Fibroblast of pulmonary artery (primary cell): ENCODE data around the gene RAB37.

Source experiments
- DNase-seq: peaks from one replicate; pipeline ENCODE4 v3.0.0-alpha.2; 2010; ENCODE audit warnings: low read depth
- H3K4me3 ChIP-seq: replicated peaks from 2 replicates; pipeline ENCODE4 v1.5.1; 2011; ENCODE audit warnings: low read depth, mild to moderate bottlenecking, control low read depth, low read length, moderate library complexity
- TF ChIP-seq, protein P1 (sequence below): IDR thresholded peaks from 2 replicates; pipeline ENCODE4 v1.5.1; 2011; ENCODE audit warnings: mild to moderate bottlenecking, control low read depth, low read length, inconsistent platforms; ENCODE audit errors: missing control alignments

RAB37 gene

DNA sequence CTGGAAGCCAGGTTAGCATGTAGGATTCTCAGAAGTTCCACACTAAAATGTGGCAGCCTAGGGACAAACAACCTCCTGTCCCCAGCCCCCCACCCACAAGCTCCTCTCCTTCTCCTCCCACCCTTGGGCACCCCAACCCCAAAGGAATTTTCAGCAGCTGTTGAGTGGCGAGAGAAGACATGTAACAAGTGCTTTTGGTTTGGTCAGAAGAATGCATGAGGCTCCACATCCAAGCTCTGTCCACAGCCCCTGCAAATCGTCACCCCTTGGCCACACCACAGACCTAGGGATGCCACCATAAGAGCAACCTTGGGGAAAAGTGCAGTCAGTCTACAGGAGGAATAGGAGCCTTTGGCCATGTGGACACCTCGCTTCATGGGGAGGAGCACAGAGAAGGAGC lies 11.9 kb upstream of the RAB37 start:
- TF ChIP-seq, protein P1, sequence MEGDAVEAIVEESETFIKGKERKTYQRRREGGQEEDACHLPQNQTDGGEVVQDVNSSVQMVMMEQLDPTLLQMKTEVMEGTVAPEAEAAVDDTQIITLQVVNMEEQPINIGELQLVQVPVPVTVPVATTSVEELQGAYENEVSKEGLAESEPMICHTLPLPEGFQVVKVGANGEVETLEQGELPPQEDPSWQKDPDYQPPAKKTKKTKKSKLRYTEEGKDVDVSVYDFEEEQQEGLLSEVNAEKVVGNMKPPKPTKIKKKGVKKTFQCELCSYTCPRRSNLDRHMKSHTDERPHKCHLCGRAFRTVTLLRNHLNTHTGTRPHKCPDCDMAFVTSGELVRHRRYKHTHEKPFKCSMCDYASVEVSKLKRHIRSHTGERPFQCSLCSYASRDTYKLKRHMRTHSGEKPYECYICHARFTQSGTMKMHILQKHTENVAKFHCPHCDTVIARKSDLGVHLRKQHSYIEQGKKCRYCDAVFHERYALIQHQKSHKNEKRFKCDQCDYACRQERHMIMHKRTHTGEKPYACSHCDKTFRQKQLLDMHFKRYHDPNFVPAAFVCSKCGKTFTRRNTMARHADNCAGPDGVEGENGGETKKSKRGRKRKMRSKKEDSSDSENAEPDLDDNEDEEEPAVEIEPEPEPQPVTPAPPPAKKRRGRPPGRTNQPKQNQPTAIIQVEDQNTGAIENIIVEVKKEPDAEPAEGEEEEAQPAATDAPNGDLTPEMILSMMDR = no peak
- no peak for DNase-seq
- H3K4me3 ChIP-seq = no peak overlapping the region

DNA sequence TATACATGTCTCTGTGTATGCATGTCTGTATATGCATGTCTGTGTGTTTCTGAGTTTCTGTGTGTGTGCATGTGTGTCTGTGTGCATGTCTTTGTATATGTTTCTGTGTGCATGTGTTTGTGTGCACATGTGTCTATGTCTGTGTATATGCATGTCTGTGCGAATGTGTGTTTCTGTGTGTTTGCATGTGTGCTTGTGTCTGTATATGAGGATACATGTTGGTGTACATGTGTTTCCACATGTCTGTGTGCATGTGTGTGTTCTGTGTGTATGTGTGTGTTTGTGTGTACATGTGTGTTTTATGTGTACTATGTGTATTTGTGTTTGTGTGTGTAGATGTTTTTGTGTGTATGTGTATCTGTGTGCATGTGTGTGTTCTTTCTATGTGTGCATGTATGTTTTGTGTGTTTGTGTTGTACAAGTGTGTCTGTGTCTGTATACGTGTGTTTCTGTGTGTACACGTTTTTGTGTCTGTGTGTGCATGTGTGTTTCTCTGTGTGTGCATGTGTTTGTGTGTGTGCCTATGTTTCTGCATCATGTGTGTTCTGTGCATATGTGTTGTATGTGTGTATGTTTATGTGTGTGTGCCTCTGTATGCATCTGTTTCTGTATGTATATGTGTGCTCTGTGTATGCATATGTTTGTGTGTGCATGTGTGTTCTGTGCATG lies 8.9 kb upstream of the RAB37 start:
- no peak overlapping the region for H3K4me3 ChIP-seq
- TF ChIP-seq, protein P1 = no peak
- DNase-seq = no peak

DNA sequence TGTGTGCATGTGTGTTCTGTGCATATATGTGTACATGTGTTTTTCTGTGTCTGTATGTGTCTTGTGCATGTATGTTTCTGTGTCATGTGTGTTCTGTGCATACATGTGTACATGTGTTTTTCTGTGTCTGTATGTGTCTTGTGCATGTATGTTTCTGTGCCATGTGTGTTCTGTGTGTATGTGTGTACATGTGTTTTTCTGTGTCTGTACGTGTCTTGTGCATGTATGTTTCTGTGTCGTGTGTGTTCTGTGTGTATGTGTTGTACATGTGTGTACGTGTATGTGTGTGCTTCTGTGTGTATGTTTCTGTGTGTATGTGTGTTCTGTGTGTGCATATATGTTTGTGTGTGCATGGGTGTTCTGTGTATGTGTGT lies 8.4 kb upstream of the RAB37 start:
- no peak for DNase-seq
- no peak overlapping the region for H3K4me3 ChIP-seq
- TF ChIP-seq, protein P1 = no peak

DNA sequence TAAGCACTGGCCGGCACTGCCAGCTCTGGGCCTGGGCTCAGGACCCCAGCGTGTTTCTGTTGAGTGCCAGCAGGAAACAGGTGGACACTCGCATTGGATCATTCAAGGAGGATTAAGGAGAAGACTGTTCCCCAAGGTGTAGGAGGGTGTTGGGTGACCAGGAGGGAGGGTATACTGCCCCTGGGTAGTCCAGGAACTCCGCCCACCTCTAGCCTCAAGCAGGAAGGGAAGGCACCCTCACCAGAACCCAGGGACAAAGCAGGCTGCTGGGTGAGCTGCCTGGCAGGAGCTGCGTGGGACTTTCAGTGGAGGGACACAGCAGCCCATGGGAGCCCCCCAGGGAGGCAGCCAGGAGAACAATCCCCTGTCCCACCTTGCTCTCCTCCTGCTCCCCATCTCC lies 7.7 kb upstream of the RAB37 start:
- no peak overlapping the region for H3K4me3 ChIP-seq
- DNase-seq = no peak
- TF ChIP-seq, protein P1 = no peak

DNA sequence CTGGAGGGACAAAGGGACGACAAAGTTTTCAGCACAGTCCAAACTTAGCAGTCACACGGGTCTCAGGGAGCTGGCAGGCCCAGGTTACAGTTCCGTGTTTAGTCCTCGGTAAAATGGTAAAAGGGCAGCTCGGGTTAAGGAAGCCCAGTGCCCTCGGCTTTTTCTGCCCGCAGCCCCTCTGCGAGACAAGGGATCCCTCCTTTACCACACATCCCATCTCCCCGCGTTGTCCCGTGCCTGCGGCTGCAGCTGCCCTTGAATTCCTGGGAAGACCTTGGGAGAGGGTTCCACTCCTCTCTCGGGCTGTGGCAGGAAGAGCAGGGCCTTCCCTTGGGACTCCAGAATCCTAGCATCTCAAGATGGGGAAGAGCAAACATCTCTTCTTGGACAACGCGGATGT lies 7.2 kb upstream of the RAB37 start:
- H3K4me3 ChIP-seq = no peak overlapping the region
- DNase-seq = no peak
- TF ChIP-seq, protein P1 = no peak

DNA sequence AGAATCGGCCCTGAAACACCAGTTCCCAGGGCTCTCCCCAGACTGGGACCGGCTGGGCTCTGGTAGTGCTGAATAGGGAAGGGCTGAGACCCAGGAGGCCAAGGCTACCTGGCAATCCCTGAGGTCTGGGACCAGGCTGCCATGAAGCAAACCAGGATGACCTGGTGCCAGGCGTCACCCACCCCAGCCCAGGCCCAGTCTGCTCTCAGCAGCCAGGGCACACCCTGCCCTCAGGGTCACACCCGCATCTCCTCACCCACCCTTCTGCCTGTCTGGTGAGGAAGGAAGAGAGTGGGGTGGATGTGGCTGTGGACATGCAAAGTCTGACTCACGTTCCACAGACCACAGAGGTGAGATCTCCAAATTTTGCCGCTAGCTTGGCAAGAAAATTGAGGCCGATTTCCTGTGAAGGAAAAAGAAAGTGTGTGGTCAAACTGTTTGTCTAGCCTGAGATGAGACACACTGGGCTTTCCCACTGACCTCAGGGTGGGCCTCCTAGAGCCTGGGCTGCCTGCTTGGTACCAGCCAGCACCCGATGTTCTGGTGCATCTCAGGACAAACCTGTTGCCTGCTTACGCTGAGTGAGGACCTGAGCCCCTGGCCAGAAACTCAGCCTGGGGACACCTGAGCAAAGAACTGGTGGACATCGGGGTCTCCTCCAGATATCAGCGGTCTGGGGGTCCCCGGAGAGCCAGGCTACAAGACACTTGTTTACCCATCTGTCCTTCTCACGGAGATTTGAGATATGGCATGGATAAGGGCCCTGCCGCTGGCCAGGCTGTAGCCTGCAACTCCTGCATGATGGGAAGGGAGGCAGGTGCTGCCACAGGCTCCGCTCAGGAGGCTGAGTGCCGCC lies 6.3 kb upstream of the RAB37 start:
- no peak for DNase-seq
- TF ChIP-seq, protein P1 = no peak
- no peak overlapping the region for H3K4me3 ChIP-seq

DNA sequence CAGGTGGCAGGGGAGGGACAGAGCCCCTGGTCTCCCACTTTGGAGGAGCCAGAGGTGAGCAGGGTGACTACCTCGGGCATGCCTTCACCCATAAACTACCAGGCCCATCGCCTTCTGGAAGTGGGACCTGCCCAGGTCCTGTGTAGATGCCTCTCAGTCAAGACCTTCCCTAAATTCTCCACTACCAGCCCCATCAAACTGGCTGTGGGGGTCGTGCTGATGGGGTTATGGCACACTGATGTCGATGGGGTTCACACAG lies 5.8 kb upstream of the RAB37 start:
- DNase-seq = no peak
- TF ChIP-seq, protein P1 = no peak
- no peak overlapping the region for H3K4me3 ChIP-seq
